Measurements from ENCODE around the gene TMEM240. TPM values are rescaled to one million over a fixed set of nuclear protein-coding genes. Genes with fewer than 3 reads are reported as not detected.

The TMEM240 gene
- total and polyA plus RNA-seq, 10 donors, result 0.39 to 5.3 (median 2.6) TPM; not detected in 1

GRCh38 chr1:1556505-1556904, 16.1 kb upstream of the TMEM240 start:
- intact Hi-C loops (cut with DNase I; ENCODE audit: low total_unique reads), result no loop called here
- H3K27ac ChIP-seq, result no peak overlapping the region
- H3K9me3 ChIP-seq, result no peaks in the 10 kb centered on the region
- no peaks in the 10 kb centered on the region for H3K27me3 ChIP-seq (replicated peaks in 1 of 7)
- 91 to 94% (median 92%) methylated on average over 6 of the region's 6 CpGs for WGBS, 5 donors
- H3K4me3 ChIP-seq, result no peak overlapping the region
- DNase-seq, result no peak
- TF ChIP-seq POLR2AphosphoS5 (IDR thresholded peaks at IDR 0.05) (peak; percentile 14 to 47 (median 36)), POLR2A (IDR thresholded peaks at IDR 0.05) (no peak)
- TF ChIP-seq, protein P1, sequence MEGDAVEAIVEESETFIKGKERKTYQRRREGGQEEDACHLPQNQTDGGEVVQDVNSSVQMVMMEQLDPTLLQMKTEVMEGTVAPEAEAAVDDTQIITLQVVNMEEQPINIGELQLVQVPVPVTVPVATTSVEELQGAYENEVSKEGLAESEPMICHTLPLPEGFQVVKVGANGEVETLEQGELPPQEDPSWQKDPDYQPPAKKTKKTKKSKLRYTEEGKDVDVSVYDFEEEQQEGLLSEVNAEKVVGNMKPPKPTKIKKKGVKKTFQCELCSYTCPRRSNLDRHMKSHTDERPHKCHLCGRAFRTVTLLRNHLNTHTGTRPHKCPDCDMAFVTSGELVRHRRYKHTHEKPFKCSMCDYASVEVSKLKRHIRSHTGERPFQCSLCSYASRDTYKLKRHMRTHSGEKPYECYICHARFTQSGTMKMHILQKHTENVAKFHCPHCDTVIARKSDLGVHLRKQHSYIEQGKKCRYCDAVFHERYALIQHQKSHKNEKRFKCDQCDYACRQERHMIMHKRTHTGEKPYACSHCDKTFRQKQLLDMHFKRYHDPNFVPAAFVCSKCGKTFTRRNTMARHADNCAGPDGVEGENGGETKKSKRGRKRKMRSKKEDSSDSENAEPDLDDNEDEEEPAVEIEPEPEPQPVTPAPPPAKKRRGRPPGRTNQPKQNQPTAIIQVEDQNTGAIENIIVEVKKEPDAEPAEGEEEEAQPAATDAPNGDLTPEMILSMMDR (IDR thresholded peaks at IDR 0.05 in 8 of 11, conservative IDR thresholded peaks at IDR 0.05 in 3 of 11), result no peak
- H3K36me3 ChIP-seq, result peaks cover 0 to 64% (median 15%) of the 10 kb centered on the region in 6 donors
- peaks cover 0 to 25% (median 3%) of the 10 kb centered on the region in 6 donors for H3K4me1 ChIP-seq

DNA sequence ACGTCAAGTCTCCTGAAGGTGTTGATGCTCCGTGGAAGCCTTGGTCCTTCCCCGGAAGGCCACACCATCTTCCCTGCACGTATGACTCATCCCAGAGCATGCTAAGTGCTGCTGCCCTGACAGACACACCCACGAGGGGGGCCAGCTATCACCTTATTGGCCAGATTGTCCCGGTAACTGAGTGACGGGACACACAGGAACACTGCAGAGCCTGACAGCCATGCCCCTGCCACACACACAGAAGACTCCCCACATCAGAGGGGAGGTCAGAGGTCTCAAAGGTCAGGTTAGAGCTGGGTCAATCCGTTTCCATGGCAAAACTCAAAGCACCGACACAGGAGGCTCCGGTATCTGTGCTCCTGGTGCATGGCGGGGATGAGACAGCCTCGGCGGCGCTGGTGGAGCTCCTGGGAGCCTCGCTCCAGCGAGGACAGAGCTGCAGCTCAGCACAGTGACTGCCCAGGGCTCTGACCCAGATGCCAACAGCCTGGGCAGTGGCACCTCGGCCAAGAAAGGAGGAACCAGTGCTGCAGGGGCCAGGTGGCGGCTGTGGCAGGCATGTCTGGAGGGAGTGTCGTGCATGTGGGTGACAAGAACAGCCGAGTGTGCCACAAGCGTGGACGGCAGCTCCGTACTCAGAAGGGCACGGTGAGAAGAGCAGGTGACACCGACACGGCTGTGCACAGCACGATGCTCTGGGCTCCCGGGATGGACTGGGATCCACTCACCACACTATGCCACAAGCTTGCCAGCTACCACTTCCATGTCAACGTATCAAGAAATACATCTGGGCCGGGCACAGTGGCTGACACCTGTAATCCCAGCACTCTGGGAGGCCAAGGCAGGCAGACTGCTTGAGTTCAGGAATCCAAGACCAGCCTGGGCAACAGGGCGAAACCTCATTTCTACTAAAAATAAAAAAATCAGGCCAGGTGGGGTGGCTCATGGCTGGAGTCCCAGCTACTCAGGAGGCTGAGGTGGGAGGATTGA, 14.8 kb upstream of the TMEM240 start:
- TF ChIP-seq POLR2A (IDR thresholded peaks at IDR 0.05) (no peak), POLR2AphosphoS5 (IDR thresholded peaks at IDR 0.05) (peak; percentile 34 to 76 (median 50))
- intact Hi-C loops (cut with DNase I; ENCODE audit: low total_unique reads), result no loop called here
- H3K36me3 ChIP-seq, result peaks cover 0 to 52% (median 3%) of the 10 kb centered on the region in 6 donors
- 70 to 89% (median 82%) methylated on average over 23 to 31 of the region's 31 CpGs for WGBS, 5 donors
- H3K27ac ChIP-seq, result peak overlapping the region in 1 of 8 donors; percentile 24
- no peaks in the 10 kb centered on the region for H3K27me3 ChIP-seq (replicated peaks in 1 of 7)
- H3K4me3 ChIP-seq, result no peak overlapping the region
- peaks cover 0 to 31% (median 3%) of the 10 kb centered on the region in 6 donors for H3K4me1 ChIP-seq
- no peak for DNase-seq
- no peaks in the 10 kb centered on the region for H3K9me3 ChIP-seq

GRCh38 chr1:1554550-1554925, 14.1 kb upstream of the TMEM240 start:
- peaks cover 0 to 45% (median 0%) of the 10 kb centered on the region in 6 donors for H3K36me3 ChIP-seq
- no peak overlapping the region for H3K4me3 ChIP-seq
- WGBS, 5 donors, result 81 to 94% (median 86%) methylated on average over 7 to 13 of the region's 13 CpGs
- intact Hi-C loops (cut with DNase I; ENCODE audit: low total_unique reads), result no loop called here
- TF ChIP-seq POLR2AphosphoS5 (IDR thresholded peaks at IDR 0.05) (peak in 2 of 3 donors; percentile 50 to 75), POLR2A (IDR thresholded peaks at IDR 0.05) (no peak)
- TF ChIP-seq, protein P1 (IDR thresholded peaks at IDR 0.05 in 8 of 11, conservative IDR thresholded peaks at IDR 0.05 in 3 of 11), result no peak
- peaks cover 0 to 33% (median 3%) of the 10 kb centered on the region in 6 donors for H3K4me1 ChIP-seq
- no peaks in the 10 kb centered on the region for H3K9me3 ChIP-seq
- no peak for DNase-seq
- peak overlapping the region in 1 of 8 donors; percentile 24 for H3K27ac ChIP-seq
- no peaks in the 10 kb centered on the region for H3K27me3 ChIP-seq (replicated peaks in 1 of 7)

- peaks cover 0 to 30% (median 3%) of the 10 kb centered on the region in 6 donors for H3K4me1 ChIP-seq
- no peaks in the 10 kb centered on the region for H3K27me3 ChIP-seq (replicated peaks in 1 of 7)
- peak in 2 of 3 donors; percentile 12 to 18 for TF ChIP-seq POLR2AphosphoS5 (IDR thresholded peaks at IDR 0.05)
- TF ChIP-seq POLR2A (IDR thresholded peaks at IDR 0.05), result no peak
- TF ChIP-seq, protein P1 (IDR thresholded peaks at IDR 0.05 in 8 of 11, conservative IDR thresholded peaks at IDR 0.05 in 3 of 11), result no peak
- no peak overlapping the region for H3K27ac ChIP-seq
- no peak overlapping the region for H3K4me3 ChIP-seq
- DNase-seq, result no peak
- peaks cover 0 to 39% (median 0%) of the 10 kb centered on the region in 6 donors for H3K36me3 ChIP-seq
- intact Hi-C loops (cut with DNase I; ENCODE audit: low total_unique reads), result no loop called here
- 85 to 91% (median 88%) methylated on average over 29 to 35 of the region's 35 CpGs for WGBS, 5 donors
- no peaks in the 10 kb centered on the region for H3K9me3 ChIP-seq
Observed at GRCh38 chr1:1553821-1554494, 13.5 kb upstream of the TMEM240 start.

Data from spleen (tissue), 11 donors.